ENCODE measurements around the gene RASA3.

The RASA3 gene

GRCh38 chr13:114097893-114098688, 34.3 kb downstream of the RASA3 start:
- H3K4me3 ChIP-seq (ENCODE audit: low read length in 2 of 2) = no peak overlapping the region
- peak overlapping the region; percentile 69 for H3K27ac ChIP-seq (ENCODE audit: low read length)
- H3K36me3 ChIP-seq (ENCODE audit: control insufficient read depth in 2 of 2, insufficient read depth in 2 of 2, low read length in 2 of 2) = no peaks in the 10 kb centered on the region
- H3K4me1 ChIP-seq (ENCODE audit: control insufficient read depth, insufficient read depth, low read length) = peaks cover 36% of the 10 kb centered on the region
- H3K9ac ChIP-seq (ENCODE audit: low read length in 2 of 2) = peak overlapping the region in 1 of 2 donors; percentile 6
- no peaks in the 10 kb centered on the region for H3K9me3 ChIP-seq (ENCODE audit: control insufficient read depth in 2 of 2, low read length in 2 of 2)
- no peaks in the 10 kb centered on the region for H3K27me3 ChIP-seq (ENCODE audit: control insufficient read depth in 1 of 2, insufficient read depth in 2 of 2, low read length in 2 of 2)

- H3K9me3 ChIP-seq (ENCODE audit: control insufficient read depth in 2 of 2, low read length in 2 of 2) = no peaks in the 10 kb centered on the region
- no peak overlapping the region for H3K4me3 ChIP-seq (ENCODE audit: low read length in 2 of 2)
- H3K9ac ChIP-seq (ENCODE audit: low read length in 2 of 2) = no peak overlapping the region
- no peaks in the 10 kb centered on the region for H3K27me3 ChIP-seq (ENCODE audit: control insufficient read depth in 1 of 2, insufficient read depth in 2 of 2, low read length in 2 of 2)
- peaks cover 36% of the 10 kb centered on the region for H3K4me1 ChIP-seq (ENCODE audit: control insufficient read depth, insufficient read depth, low read length)
- no peaks in the 10 kb centered on the region for H3K36me3 ChIP-seq (ENCODE audit: control insufficient read depth in 2 of 2, insufficient read depth in 2 of 2, low read length in 2 of 2)
- no peak overlapping the region for H3K27ac ChIP-seq (ENCODE audit: low read length)
These were observed 35.1 kb downstream of the RASA3 start for GRCh38 chr13:114097212-114097892.

- no peaks in the 10 kb centered on the region for H3K9me3 ChIP-seq (ENCODE audit: control insufficient read depth in 2 of 2, low read length in 2 of 2)
- no peak overlapping the region for H3K9ac ChIP-seq (ENCODE audit: low read length in 2 of 2)
- peaks cover 35% of the 10 kb centered on the region for H3K4me1 ChIP-seq (ENCODE audit: control insufficient read depth, insufficient read depth, low read length)
- no peak overlapping the region for H3K27ac ChIP-seq (ENCODE audit: low read length)
- no peaks in the 10 kb centered on the region for H3K36me3 ChIP-seq (ENCODE audit: control insufficient read depth in 2 of 2, insufficient read depth in 2 of 2, low read length in 2 of 2)
- no peaks in the 10 kb centered on the region for H3K27me3 ChIP-seq (ENCODE audit: control insufficient read depth in 1 of 2, insufficient read depth in 2 of 2, low read length in 2 of 2)
- H3K4me3 ChIP-seq (ENCODE audit: low read length in 2 of 2) = no peak overlapping the region
These were observed 35.6 kb downstream of the RASA3 start for GRCh38 chr13:114096811-114097211.

- no peaks in the 10 kb centered on the region for H3K27me3 ChIP-seq (ENCODE audit: control insufficient read depth in 1 of 2, insufficient read depth in 2 of 2, low read length in 2 of 2)
- no peaks in the 10 kb centered on the region for H3K9me3 ChIP-seq (ENCODE audit: control insufficient read depth in 2 of 2, low read length in 2 of 2)
- no peak overlapping the region for H3K27ac ChIP-seq (ENCODE audit: low read length)
- peaks cover 27% of the 10 kb centered on the region for H3K4me1 ChIP-seq (ENCODE audit: control insufficient read depth, insufficient read depth, low read length)
- H3K9ac ChIP-seq (ENCODE audit: low read length in 2 of 2) = no peak overlapping the region
- no peaks in the 10 kb centered on the region for H3K36me3 ChIP-seq (ENCODE audit: control insufficient read depth in 2 of 2, insufficient read depth in 2 of 2, low read length in 2 of 2)
- H3K4me3 ChIP-seq (ENCODE audit: low read length in 2 of 2) = no peak overlapping the region
These were observed 36.4 kb downstream of the RASA3 start for GRCh38 chr13:114096031-114096485.

GRCh38 chr13:114095486-114095885, 36.9 kb downstream of the RASA3 start:
- Histone ChIP-seq H3K27ac (ENCODE audit: low read length) (no peak overlapping the region), H3K9ac (ENCODE audit: low read length in 2 of 2) (no peak overlapping the region), H3K36me3 (ENCODE audit: control insufficient read depth in 2 of 2, insufficient read depth in 2 of 2, low read length in 2 of 2) (no peaks in the 10 kb centered on the region), H3K9me3 (ENCODE audit: control insufficient read depth in 2 of 2, low read length in 2 of 2) (no peaks in the 10 kb centered on the region), H3K4me1 (ENCODE audit: control insufficient read depth, insufficient read depth, low read length) (peaks cover 22% of the 10 kb centered on the region), H3K27me3 (ENCODE audit: control insufficient read depth in 1 of 2, insufficient read depth in 2 of 2, low read length in 2 of 2) (no peaks in the 10 kb centered on the region), H3K4me3 (ENCODE audit: low read length in 2 of 2) (no peak overlapping the region)

GRCh38 chr13:114093118-114093517, 39.3 kb downstream of the RASA3 start:
- H3K9me3 ChIP-seq (ENCODE audit: control insufficient read depth in 2 of 2, low read length in 2 of 2) = no peaks in the 10 kb centered on the region
- no peaks in the 10 kb centered on the region for H3K27me3 ChIP-seq (ENCODE audit: control insufficient read depth in 1 of 2, insufficient read depth in 2 of 2, low read length in 2 of 2)
- H3K9ac ChIP-seq (ENCODE audit: low read length in 2 of 2) = no peak overlapping the region
- H3K36me3 ChIP-seq (ENCODE audit: control insufficient read depth in 2 of 2, insufficient read depth in 2 of 2, low read length in 2 of 2) = no peaks in the 10 kb centered on the region
- H3K27ac ChIP-seq (ENCODE audit: low read length) = no peak overlapping the region
- H3K4me1 ChIP-seq (ENCODE audit: control insufficient read depth, insufficient read depth, low read length) = peaks cover 3% of the 10 kb centered on the region
- H3K4me3 ChIP-seq (ENCODE audit: low read length in 2 of 2) = no peak overlapping the region

GRCh38 chr13:114092468-114092867, 40.0 kb downstream of the RASA3 start:
- H3K9ac ChIP-seq (ENCODE audit: low read length in 2 of 2) = no peak overlapping the region
- no peak overlapping the region for H3K27ac ChIP-seq (ENCODE audit: low read length)
- peaks cover 0 to under 1% of the 10 kb centered on the region in 2 donors for H3K9me3 ChIP-seq (ENCODE audit: control insufficient read depth in 2 of 2, low read length in 2 of 2)
- H3K4me3 ChIP-seq (ENCODE audit: low read length in 2 of 2) = no peak overlapping the region
- no peaks in the 10 kb centered on the region for H3K27me3 ChIP-seq (ENCODE audit: control insufficient read depth in 1 of 2, insufficient read depth in 2 of 2, low read length in 2 of 2)
- no peaks in the 10 kb centered on the region for H3K36me3 ChIP-seq (ENCODE audit: control insufficient read depth in 2 of 2, insufficient read depth in 2 of 2, low read length in 2 of 2)
- H3K4me1 ChIP-seq (ENCODE audit: control insufficient read depth, insufficient read depth, low read length) = no peaks in the 10 kb centered on the region

- Histone ChIP-seq H3K9me3 (ENCODE audit: control insufficient read depth in 2 of 2, low read length in 2 of 2) (peaks cover 0 to 4% of the 10 kb centered on the region in 2 donors), H3K36me3 (ENCODE audit: control insufficient read depth in 2 of 2, insufficient read depth in 2 of 2, low read length in 2 of 2) (no peaks in the 10 kb centered on the region), H3K4me1 (ENCODE audit: control insufficient read depth, insufficient read depth, low read length) (no peaks in the 10 kb centered on the region), H3K27me3 (ENCODE audit: control insufficient read depth in 1 of 2, insufficient read depth in 2 of 2, low read length in 2 of 2) (no peaks in the 10 kb centered on the region), H3K27ac (ENCODE audit: low read length) (no peak overlapping the region), H3K4me3 (ENCODE audit: low read length in 2 of 2) (no peak overlapping the region), H3K9ac (ENCODE audit: low read length in 2 of 2) (no peak overlapping the region)
These were observed 41.9 kb downstream of the RASA3 start for GRCh38 chr13:114090476-114090875.

GRCh38 chr13:114089751-114090400, 42.5 kb downstream of the RASA3 start:
- Histone ChIP-seq H3K27ac (ENCODE audit: low read length) (no peak overlapping the region), H3K4me3 (ENCODE audit: low read length in 2 of 2) (no peak overlapping the region), H3K9ac (ENCODE audit: low read length in 2 of 2) (no peak overlapping the region), H3K36me3 (ENCODE audit: control insufficient read depth in 2 of 2, insufficient read depth in 2 of 2, low read length in 2 of 2) (no peaks in the 10 kb centered on the region), H3K4me1 (ENCODE audit: control insufficient read depth, insufficient read depth, low read length) (no peaks in the 10 kb centered on the region), H3K27me3 (ENCODE audit: control insufficient read depth in 1 of 2, insufficient read depth in 2 of 2, low read length in 2 of 2) (no peaks in the 10 kb centered on the region), H3K9me3 (ENCODE audit: control insufficient read depth in 2 of 2, low read length in 2 of 2) (peaks cover 0 to 4% of the 10 kb centered on the region in 2 donors)

GRCh38 chr13:114089341-114089740, 43.1 kb downstream of the RASA3 start:
- Histone ChIP-seq H3K4me1 (ENCODE audit: control insufficient read depth, insufficient read depth, low read length) (no peaks in the 10 kb centered on the region), H3K9ac (ENCODE audit: low read length in 2 of 2) (no peak overlapping the region), H3K9me3 (ENCODE audit: control insufficient read depth in 2 of 2, low read length in 2 of 2) (peaks cover 0 to 4% of the 10 kb centered on the region in 2 donors), H3K27ac (ENCODE audit: low read length) (no peak overlapping the region), H3K27me3 (ENCODE audit: control insufficient read depth in 1 of 2, insufficient read depth in 2 of 2, low read length in 2 of 2) (no peaks in the 10 kb centered on the region), H3K4me3 (ENCODE audit: low read length in 2 of 2) (no peak overlapping the region), H3K36me3 (ENCODE audit: control insufficient read depth in 2 of 2, insufficient read depth in 2 of 2, low read length in 2 of 2) (no peaks in the 10 kb centered on the region)

All from stomach smooth muscle (tissue), 2 donors.